Left renal cortex interstitium (tissue), 4 donors: ENCODE results near the gene SPTBN5. TPM values are rescaled to one million over a fixed set of nuclear protein-coding genes. Genes with fewer than 3 reads are reported as not detected.

Experiments used
- DNase-seq, 4 donors: peaks; one replicate each; pipeline ENCODE4 v3.0.0-alpha.2; 2013; ENCODE audit warnings: low read depth in 4 of 4, low spot score in 2 of 4, missing footprints in 1 of 4
- polyA plus RNA-seq, 4 donors: library from polyadenylated mRNA; unstranded; fragments of 120-200 nt; gene quantifications; one replicate each; pipeline ENCODE4 v1.2.1, GENCODE V29; 2013; ENCODE audit not compliant: insufficient read length in 4 of 4

Gene SPTBN5
- polyA plus RNA-seq, 4 donors, result 2.2 to 4.9 (median 3.0) TPM

DNA sequence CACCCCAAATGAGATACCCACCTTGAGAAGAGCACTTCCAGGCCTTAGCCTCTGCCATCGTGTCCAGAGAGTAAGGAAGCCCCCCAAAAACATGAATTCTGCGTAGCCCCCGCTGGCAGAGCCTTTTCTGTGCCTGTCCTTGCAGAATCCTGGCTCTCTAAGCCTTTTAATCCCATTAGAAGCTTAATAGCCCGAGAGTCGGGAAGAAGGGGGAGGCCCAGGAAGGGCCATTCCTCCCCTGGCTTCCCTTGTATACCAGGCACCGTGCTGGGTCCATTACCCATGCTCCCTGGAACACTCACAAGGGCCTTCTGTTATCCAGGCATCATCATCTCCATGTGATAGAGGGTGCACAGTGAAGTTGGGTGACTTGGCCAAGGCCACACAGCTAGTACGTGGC, 7.1 kb downstream of the SPTBN5 start:
- DNase-seq, result no peak

- no peak for DNase-seq
These were observed 8.0 kb downstream of the SPTBN5 start for GRCh38 chr15:41885841-41886240.

DNA sequence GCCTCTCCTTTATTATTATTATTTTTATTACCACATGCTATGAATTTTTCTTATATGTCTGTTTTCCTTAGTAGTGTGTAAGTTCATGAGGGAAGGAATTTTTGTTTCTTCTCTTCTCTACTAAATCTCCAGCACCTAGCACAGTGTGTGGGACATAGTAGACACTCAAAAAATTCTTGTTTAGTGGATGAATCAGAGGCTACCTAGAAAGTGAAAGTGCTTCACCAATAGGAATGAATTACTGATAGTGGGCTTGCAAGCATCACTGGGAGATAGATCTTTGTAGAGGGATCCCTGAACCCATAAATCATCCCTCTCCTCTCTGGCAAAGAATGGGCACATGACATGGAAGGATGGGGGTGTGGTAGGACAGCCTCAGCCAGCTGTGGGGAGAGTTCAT, 8.5 kb downstream of the SPTBN5 start:
- DNase-seq, result no peak

DNA sequence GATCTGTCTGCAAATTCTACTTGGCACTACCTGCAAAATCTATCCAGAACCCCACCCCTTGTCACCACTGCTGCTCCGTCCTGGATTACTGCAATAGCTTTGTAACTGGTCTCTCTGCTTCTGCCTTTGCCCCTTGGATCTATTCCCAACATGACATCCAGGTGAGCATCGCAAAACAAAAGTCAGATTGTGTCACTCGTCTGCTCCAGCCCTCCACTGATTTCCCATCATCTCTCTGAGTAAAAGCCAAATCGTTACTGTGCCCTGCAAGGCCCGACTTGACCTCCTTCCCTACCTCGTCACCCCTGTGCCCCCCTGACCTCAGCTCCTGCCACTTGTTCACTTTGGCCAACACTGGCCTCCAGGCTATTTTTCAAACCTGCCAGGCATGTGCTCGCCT, 9.4 kb downstream of the SPTBN5 start:
- DNase-seq, result no peak

GRCh38 chr15:41883484-41883825, 10.4 kb downstream of the SPTBN5 start:
- no peak for DNase-seq

- no peak for DNase-seq
These were observed 11.0 kb downstream of the SPTBN5 start for GRCh38 chr15:41882689-41883483.

GRCh38 chr15:41881920-41882688, 11.7 kb downstream of the SPTBN5 start:
- DNase-seq, result no peak

- DNase-seq, result no peak
These were observed 12.3 kb downstream of the SPTBN5 start for GRCh38 chr15:41881550-41881919.

- DNase-seq, result no peak
These were observed 12.8 kb downstream of the SPTBN5 start for GRCh38 chr15:41881086-41881485.

- DNase-seq, result no peak
These were observed 13.5 kb downstream of the SPTBN5 start for GRCh38 chr15:41880156-41880877.

GRCh38 chr15:41879321-41879845, 14.5 kb downstream of the SPTBN5 start:
- no peak for DNase-seq

DNA sequence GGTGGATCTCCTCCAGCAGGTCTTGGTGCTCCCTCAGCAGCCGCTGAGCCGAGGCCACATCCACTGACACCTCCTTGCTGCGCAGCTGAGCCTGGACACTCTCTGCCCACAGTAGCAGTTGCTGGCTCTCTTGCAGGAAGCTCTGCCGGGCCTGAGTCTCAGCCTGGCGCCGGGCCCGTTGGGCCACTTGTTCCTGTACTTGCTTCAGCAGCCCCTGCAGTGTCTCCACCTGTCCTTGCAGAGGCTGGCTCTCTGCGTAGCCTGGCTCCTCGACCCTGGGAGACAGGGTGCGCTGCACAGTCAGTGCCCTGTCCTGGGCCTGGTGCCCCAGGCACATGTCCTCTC, 15.5 kb downstream of the SPTBN5 start:
- DNase-seq, result no peak

- DNase-seq, result no peak
These were observed 16.1 kb downstream of the SPTBN5 start for GRCh38 chr15:41877631-41878354.

DNA sequence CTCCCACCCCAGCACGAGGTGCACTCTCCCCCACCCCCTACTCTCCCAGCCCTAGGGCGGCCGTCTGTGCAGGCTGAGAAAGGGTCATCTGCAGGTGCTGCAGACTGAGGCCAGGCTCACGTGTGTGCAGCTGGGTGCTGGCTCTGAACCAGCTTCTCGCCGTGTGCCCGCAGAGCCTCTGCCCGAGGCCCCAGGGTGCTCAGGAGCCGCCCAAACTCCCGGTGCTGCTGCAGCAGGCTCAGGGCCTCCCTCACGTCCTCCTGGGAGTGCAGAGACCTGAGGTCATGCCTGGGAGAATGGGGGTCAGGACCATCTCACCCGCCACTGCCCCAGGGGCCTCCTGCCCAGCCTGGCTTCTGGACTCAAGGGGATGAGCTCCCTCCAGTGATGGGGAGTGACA, 17.2 kb downstream of the SPTBN5 start:
- no peak for DNase-seq

GRCh38 chr15:41876007-41876406, 17.8 kb downstream of the SPTBN5 start:
- DNase-seq, result no peak

DNA sequence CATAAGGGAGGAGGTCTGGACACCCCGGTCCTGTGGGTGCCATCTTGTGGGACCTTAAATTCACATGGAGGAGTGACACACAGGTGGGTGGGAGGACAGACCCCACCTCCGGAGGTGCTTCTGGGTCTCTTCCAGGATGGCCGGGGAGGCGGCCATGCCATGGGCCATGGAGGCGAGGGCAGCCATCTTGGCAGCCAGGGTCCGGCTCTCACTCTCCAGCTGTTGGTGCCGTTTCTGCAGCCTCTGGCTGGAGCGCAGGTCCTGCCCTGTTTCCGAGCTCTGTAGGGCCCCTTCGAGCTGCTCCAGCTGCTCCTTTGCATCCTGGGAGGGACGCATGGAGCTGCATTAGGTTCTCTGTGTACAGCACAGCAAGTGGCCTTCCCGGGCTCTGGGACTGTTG, 19.1 kb downstream of the SPTBN5 start:
- no peak for DNase-seq

GRCh38 chr15:41873711-41874110, 20.1 kb downstream of the SPTBN5 start:
- DNase-seq, result no peak

GRCh38 chr15:41872166-41872747, 21.6 kb downstream of the SPTBN5 start:
- no peak for DNase-seq

DNA sequence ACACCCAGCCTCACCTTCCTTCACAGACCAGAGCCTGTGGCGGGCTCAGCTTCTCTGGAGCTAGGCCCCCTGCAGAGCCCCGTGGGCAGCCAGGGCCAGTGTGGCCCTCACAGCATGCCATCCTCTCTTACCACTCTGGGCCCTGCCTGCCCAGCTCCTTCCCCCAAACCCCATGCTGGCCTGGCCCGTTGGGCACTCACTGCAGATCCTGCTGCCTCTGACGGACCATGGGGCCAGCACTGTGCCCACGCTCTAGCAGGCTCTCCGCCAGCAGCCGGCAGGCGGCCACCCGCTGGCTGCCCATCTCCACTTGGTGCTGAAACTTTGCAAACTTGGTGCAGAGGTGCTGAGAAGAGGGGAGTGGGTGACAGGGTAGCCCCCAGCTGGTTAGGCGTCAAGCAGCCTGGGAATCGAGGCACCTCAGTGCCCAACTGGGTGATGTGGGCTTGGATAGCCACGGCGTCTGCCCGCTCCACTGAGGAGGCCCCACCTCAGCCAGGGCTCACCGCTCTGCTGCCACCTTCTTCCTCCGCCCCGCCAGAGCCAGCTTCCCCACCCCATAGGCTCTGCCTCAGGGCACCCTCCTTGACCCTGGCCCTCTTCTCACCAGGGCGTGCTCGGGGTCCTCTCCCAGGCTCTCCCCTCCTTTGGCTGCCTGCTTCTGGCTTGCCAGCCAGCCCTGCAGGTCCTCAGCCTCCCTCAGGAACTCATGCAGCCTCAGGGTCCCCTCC, 22.5 kb downstream of the SPTBN5 start:
- DNase-seq, result no peak

- no peak for DNase-seq
These were observed 23.2 kb downstream of the SPTBN5 start for GRCh38 chr15:41870689-41871081.
